A172 (cell line): ENCODE measurements around the gene HDAC5. TPM values are rescaled to one million over a fixed set of nuclear protein-coding genes. Genes with fewer than 3 reads are reported as not detected.

ENCODE experiments used
- DNase-seq: peaks from one replicate; pipeline ENCODE4 v3.0.0-alpha.2; 2015; ENCODE audit warnings: low spot score
- total RNA-seq: library from RNA; depleted of rRNA; stranded (reverse); fragments of >200 nt; shearing (Covaris generic); gene quantifications from 2 replicates; pipeline ENCODE4 v1.2.3, GENCODE V29; 2014; rRNA removed

The HDAC5 gene
- total RNA-seq, 1 experiment from 2014 or later: 33.8 TPM

GRCh38 chr17:44030482-44030881 lies 93.0 kb downstream of the HDAC5 start:
- DNase-seq: no peak

- no peak for DNase-seq
These were observed 93.7 kb downstream of the HDAC5 start for GRCh38 chr17:44029736-44030135.

Other genes starting within 250 kb of the HDAC5 start
- gene MPP2, start 216.1 kb downstream of the HDAC5 start, total RNA-seq: 4.8 TPM in 2 replicates
- gene PPY, start 181.2 kb downstream of the HDAC5 start, total RNA-seq: not detected in 2 replicates
- gene PYY, start 169.7 kb downstream of the HDAC5 start, total RNA-seq: not detected in 2 replicates
- gene NAGS, start 119.0 kb downstream of the HDAC5 start, total RNA-seq: 1.1 and 1.4 TPM in 2 replicates
- gene TMEM101, start 108.7 kb downstream of the HDAC5 start, total RNA-seq: 48.3 and 73.8 TPM in 2 replicates
- gene LSM12, start 57.0 kb downstream of the HDAC5 start, total RNA-seq: 49.8 and 62.1 TPM in 2 replicates
- gene G6PC3, start 52.9 kb downstream of the HDAC5 start, total RNA-seq: 79.4 and 89.1 TPM in 2 replicates
- gene HROB, start 18.3 kb upstream of the HDAC5 start, total RNA-seq: 4.9 and 7.7 TPM in 2 replicates
- gene ASB16, start 47.1 kb upstream of the HDAC5 start, total RNA-seq: 0.29 TPM in 1 of 2 replicates, not detected in the other
- gene TMUB2, start 63.3 kb upstream of the HDAC5 start, total RNA-seq: 32.9 and 33.7 TPM in 2 replicates
- gene ATXN7L3, start 76.2 kb upstream of the HDAC5 start, total RNA-seq: 44.3 and 54.5 TPM in 2 replicates
- gene UBTF, start 96.0 kb upstream of the HDAC5 start, total RNA-seq: 67.4 and 75.3 TPM in 2 replicates
- gene SLC4A1, start 144.5 kb upstream of the HDAC5 start, total RNA-seq: not detected in 2 replicates
- gene RUNDC3A, start 185.0 kb upstream of the HDAC5 start, total RNA-seq: 0.86 TPM in 1 of 2 replicates, not detected in the other
- 190 and 199 TPM in 2 replicates for gene SLC25A39, start 201.2 kb upstream of the HDAC5 start, total RNA-seq
- 285 and 293 TPM in 2 replicates for gene GRN, start 221.7 kb upstream of the HDAC5 start, total RNA-seq
- 24.5 and 31.1 TPM in 2 replicates for gene FAM171A2, start 240.2 kb upstream of the HDAC5 start, total RNA-seq